Sigmoid colon (tissue), 7 donors: ENCODE measurements around the gene LSM6. TPM values are rescaled to one million over a fixed set of nuclear protein-coding genes. Genes with fewer than 3 reads are reported as not detected.

Experiments used
- DNase-seq: peaks from one replicate; pipeline ENCODE4 v3.0.0-alpha.2; 2019
- H3K27ac ChIP-seq, 4 donors: fragments of 200-600 bp; sonication (generic); one replicate each; pipeline ENCODE4 v1.5.1; 2016 to 2019; ENCODE audit warnings: mild to moderate bottlenecking in 1 of 4
- H3K27me3 ChIP-seq, 3 donors: fragments of 200-600 bp; sonication (generic); one replicate each; pipeline ENCODE4 v1.5.1; 2019; ENCODE audit warnings: mild to moderate bottlenecking in 1 of 3
- H3K36me3 ChIP-seq, 4 donors: fragments of 200-600 bp; sonication (generic); one replicate each; pipeline ENCODE4 v1.5.1; 2016 to 2019
- H3K4me1 ChIP-seq, 4 donors: fragments of 200-600 bp; sonication (generic); one replicate each; pipeline ENCODE4 v1.5.1; 2017 to 2019
- H3K4me3 ChIP-seq, 4 donors: fragments of 200-600 bp; sonication (generic); one replicate each; pipeline ENCODE4 v1.5.1; 2017 to 2019; ENCODE audit warnings: mild to moderate bottlenecking in 2 of 4, moderate library complexity in 1 of 4
- H3K9me3 ChIP-seq, 4 donors: fragments of 200-600 bp in 3 of 4; sonication (generic) in 3 of 4; one replicate each; pipeline versions ENCODE4 v1.5.1 to v1.6.1; 2013 to 2019
- EP300 ChIP-seq, 4 donors: sonication (generic); formaldehyde crosslinking; IDR thresholded peaks; one replicate each; pipeline ENCODE4 v1.6.1; 2017; ENCODE audit warnings: antibody characterized with exemption in 4 of 4
- POLR2A ChIP-seq, 2 donors: fragments of 450-650 bp; IDR thresholded peaks; one replicate each; pipeline ENCODE4 v1.6.1; 2016; ENCODE audit warnings: antibody characterized with exemption in 2 of 2, mild to moderate bottlenecking in 2 of 2, moderate library complexity in 2 of 2
- POLR2AphosphoS5 ChIP-seq, 4 donors: sonication (generic); formaldehyde crosslinking; IDR thresholded peaks; one replicate each; pipeline ENCODE4 v1.6.1; 2017; ENCODE audit warnings: antibody characterized with exemption in 4 of 4
- WGBS, 2 donors: extraction: QIAGEN DNeasy Blood & Tissue Kit; methylation state at CpG; one replicate each; pipeline ENCODE4 v1.1.7; 2013; 5-methylcytosine and 5-hydroxymethylcytosine counted together
- intact Hi-C: fragments of 100-400 bp; cut with DNase I; formaldehyde crosslinking; loops from one replicate; pipeline ENCODE4 v1.15.1; 2023
- polyA plus RNA-seq, 3 donors: library from polyadenylated mRNA; stranded (reverse); fragments of 200-250 nt; gene quantifications; one replicate each; pipeline ENCODE4 v1.2.3, GENCODE V29; 2013
- total RNA-seq, 4 donors: library from RNA; depleted of rRNA; stranded (reverse); fragments of >200 nt; gene quantifications; one replicate each; pipeline ENCODE4 v1.1.0, GENCODE V29; 2016
- TF ChIP-seq, protein P1 (sequence below), 4 experiments: fragments of 450-650 bp in 3 of 4; fragments of 200-600 bp in 1 of 4; IDR thresholded peaks; one replicate each; pipeline ENCODE4 v1.5.1; 2016 to 2019; ENCODE audit warnings: antibody characterized with exemption in 4 of 4, mild to moderate bottlenecking in 3 of 4, moderate library complexity in 2 of 4
- donor health status: healthy with polysubstance abuse.
- donor health status: Bipolar disorder and iron deficiency.
- donor health status: healthy.

Gene LSM6
- total and polyA plus RNA-seq, 7 donors, result 16.9 to 78.9 (median 51.5) TPM

DNA sequence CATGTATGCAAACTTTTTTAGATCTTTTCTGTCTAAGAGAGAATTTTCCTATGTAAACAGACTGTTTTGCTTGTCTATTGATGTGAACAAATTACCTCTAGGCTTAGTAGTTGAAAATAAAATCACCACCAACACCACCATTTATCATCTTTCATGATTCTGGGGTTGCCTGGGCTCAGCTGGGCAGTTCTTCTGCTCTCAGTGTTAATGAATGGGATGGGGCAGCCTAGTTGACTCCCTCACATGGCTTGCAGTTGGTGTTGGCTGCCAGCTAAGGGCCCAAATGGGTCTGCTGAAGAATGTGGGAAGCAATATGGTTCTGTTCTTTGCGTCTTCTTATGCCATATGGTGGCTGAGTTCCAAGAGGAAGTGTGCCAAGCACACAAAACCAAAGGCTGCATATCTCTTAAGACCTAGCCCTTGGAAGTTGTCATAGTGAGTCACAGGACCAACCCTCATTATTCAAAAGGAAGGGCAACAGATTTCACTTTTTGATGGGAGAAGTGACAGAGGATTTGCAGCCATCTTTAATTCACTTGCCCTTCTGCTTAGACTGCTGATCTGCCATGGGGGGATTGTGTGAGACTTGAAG lies 56.7 kb downstream of the LSM6 start:
- 32 to 63% methylated on average over 1 of the region's 1 CpG for WGBS, 2 donors
- intact Hi-C loops, result no loop called here

DNA sequence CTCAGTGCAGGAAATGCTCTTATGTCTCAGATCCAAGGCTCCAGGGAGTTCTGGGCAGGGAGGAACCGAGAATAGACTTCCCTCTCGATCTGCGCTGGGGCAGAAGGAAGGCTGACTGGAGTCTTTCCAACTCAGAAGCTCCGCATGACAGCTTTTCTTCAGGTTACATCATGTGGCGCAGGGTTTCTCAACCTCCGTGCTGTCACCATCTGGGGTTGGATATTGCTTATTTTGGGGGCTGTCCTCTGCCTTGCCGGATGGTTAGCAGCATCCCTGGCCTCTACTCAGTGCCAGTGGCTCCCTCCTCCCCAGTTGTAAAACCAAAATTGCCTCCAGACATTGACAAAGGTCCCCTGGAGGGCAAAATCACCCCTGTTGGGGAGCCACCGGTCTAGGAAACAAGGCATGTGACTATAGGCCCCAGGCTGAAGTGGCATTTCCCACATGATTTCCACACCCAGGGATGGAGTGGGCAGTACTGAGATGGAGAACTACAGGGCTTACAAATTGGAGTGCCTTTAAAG lies 60.2 kb downstream of the LSM6 start:
- no peaks in the 10 kb centered on the region for H3K4me1 ChIP-seq
- peaks cover 0 to 2% (median under 1%) of the 10 kb centered on the region in 4 donors for H3K9me3 ChIP-seq
- no peak for TF ChIP-seq EP300 (IDR thresholded peaks at IDR 0.05)
- TF ChIP-seq, protein P1, sequence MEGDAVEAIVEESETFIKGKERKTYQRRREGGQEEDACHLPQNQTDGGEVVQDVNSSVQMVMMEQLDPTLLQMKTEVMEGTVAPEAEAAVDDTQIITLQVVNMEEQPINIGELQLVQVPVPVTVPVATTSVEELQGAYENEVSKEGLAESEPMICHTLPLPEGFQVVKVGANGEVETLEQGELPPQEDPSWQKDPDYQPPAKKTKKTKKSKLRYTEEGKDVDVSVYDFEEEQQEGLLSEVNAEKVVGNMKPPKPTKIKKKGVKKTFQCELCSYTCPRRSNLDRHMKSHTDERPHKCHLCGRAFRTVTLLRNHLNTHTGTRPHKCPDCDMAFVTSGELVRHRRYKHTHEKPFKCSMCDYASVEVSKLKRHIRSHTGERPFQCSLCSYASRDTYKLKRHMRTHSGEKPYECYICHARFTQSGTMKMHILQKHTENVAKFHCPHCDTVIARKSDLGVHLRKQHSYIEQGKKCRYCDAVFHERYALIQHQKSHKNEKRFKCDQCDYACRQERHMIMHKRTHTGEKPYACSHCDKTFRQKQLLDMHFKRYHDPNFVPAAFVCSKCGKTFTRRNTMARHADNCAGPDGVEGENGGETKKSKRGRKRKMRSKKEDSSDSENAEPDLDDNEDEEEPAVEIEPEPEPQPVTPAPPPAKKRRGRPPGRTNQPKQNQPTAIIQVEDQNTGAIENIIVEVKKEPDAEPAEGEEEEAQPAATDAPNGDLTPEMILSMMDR (IDR thresholded peaks at IDR 0.05), result no peak
- no peak for TF ChIP-seq POLR2AphosphoS5 (IDR thresholded peaks at IDR 0.05)
- no peak for TF ChIP-seq POLR2A (IDR thresholded peaks at IDR 0.05)
- WGBS, 2 donors, result 81 to 84% methylated on average over 8 of the region's 8 CpGs
- H3K27ac ChIP-seq, result peak overlapping the region in 1 of 4 donors; percentile 18
- no peaks in the 10 kb centered on the region for H3K36me3 ChIP-seq
- H3K27me3 ChIP-seq, result no peaks in the 10 kb centered on the region
- intact Hi-C loops, result no loop called here
- no peak overlapping the region for H3K4me3 ChIP-seq
- no peak for DNase-seq

More for the DNA sequence above, 56.7 kb downstream of the LSM6 start:
- no peak overlapping the region for H3K27ac ChIP-seq
- no peak overlapping the region for H3K4me3 ChIP-seq
- H3K4me1 ChIP-seq, result no peaks in the 10 kb centered on the region
- no peaks in the 10 kb centered on the region for H3K36me3 ChIP-seq
- H3K9me3 ChIP-seq, result peaks cover 0 to 2% (median under 1%) of the 10 kb centered on the region in 4 donors
- no peaks in the 10 kb centered on the region for H3K27me3 ChIP-seq
- TF ChIP-seq, protein P1 (IDR thresholded peaks at IDR 0.05), result no peak
- TF ChIP-seq POLR2AphosphoS5 (IDR thresholded peaks at IDR 0.05), result no peak
- no peak for TF ChIP-seq POLR2A (IDR thresholded peaks at IDR 0.05)
- TF ChIP-seq EP300 (IDR thresholded peaks at IDR 0.05), result no peak
- no peak for DNase-seq

DNA sequence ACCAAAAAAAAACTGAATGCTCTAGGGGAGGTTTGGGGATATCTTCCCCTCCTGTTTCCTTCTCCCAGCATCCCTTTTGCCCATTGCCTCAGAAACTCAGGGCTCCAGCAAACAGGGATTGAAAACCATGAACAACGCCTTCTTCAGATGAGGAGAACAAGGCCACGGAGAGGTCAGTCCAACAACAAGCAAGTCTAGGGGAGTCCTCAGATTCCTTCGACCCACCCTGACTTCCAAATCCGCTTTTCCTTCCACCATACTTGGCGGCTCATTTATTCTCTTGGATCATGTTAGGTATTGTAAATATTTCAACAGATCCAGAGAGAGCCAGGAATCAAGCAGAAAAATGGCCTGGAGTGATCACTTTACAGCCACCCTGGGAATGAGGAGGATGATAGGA lies 60.7 kb downstream of the LSM6 start:
- H3K36me3 ChIP-seq, result no peaks in the 10 kb centered on the region
- intact Hi-C loops, result no loop called here
- no peaks in the 10 kb centered on the region for H3K27me3 ChIP-seq
- no peak for DNase-seq
- H3K9me3 ChIP-seq, result peaks cover 0 to 2% (median under 1%) of the 10 kb centered on the region in 4 donors
- 68 to 87% methylated on average over 5 of the region's 5 CpGs for WGBS, 2 donors
- TF ChIP-seq EP300 (IDR thresholded peaks at IDR 0.05), result no peak
- TF ChIP-seq POLR2AphosphoS5 (IDR thresholded peaks at IDR 0.05), result no peak
- TF ChIP-seq, protein P1 (IDR thresholded peaks at IDR 0.05), result no peak
- no peak overlapping the region for H3K27ac ChIP-seq
- no peak overlapping the region for H3K4me3 ChIP-seq
- peaks cover 0 to 4% (median 3%) of the 10 kb centered on the region in 4 donors for H3K4me1 ChIP-seq

DNA sequence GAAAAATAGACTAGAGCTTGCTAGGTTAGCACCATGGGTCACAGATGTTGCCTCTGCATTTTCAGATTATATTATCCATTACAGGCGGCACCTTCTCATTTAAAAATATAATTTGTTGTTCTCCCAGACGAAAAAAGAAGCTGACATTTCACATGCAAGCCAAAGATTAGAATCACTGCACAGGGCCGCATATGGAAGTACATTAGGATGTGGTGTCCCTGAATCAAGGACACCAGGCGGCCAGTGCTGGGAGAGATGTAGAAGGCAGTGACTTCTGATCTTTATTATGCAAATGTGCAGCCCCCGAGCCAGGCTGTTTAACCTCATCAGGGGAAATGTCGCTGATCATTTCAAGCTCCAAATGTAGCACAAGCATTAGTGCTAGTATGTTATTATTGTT lies 61.6 kb downstream of the LSM6 start:
- Histone ChIP-seq H3K9me3 (peaks cover 0 to 2% (median 0%) of the 10 kb centered on the region in 4 donors), H3K27me3 (no peaks in the 10 kb centered on the region), H3K4me3 (no peak overlapping the region), H3K27ac (no peak overlapping the region), H3K36me3 (no peaks in the 10 kb centered on the region), H3K4me1 (peaks cover 0 to 12% (median 11%) of the 10 kb centered on the region in 4 donors)
- DNase-seq, result no peak
- TF ChIP-seq, protein P1 (IDR thresholded peaks at IDR 0.05), result no peak
- TF ChIP-seq EP300 (IDR thresholded peaks at IDR 0.05) (no peak), POLR2AphosphoS5 (IDR thresholded peaks at IDR 0.05) (no peak), POLR2A (IDR thresholded peaks at IDR 0.05) (no peak)
- intact Hi-C loops, result no loop called here
- WGBS, 2 donors, result 90 to 93% methylated on average over 6 of the region's 6 CpGs
